Vagina (tissue), 2 donors: ENCODE results near the gene CMTM4. TPM values are rescaled to one million over a fixed set of nuclear protein-coding genes. Genes with fewer than 3 reads are reported as not detected.
"Not testable (repeated sequence)": the region's sequence is repeated elsewhere in the genome, so short reads cannot be mapped to it uniquely, and the experiment has no call there.

ENCODE experiments used
- DNase-seq, 2 donors: peaks; one replicate each; pipeline ENCODE4 v3.0.0-alpha.2; 2017; ENCODE audit errors: extremely low spot score in 2 of 2
- H3K27ac ChIP-seq: fragments of 200-600 bp; sonication (generic); one replicate; pipeline ENCODE4 v1.5.1; 2019
- H3K27me3 ChIP-seq: fragments of 200-600 bp; sonication (generic); one replicate; pipeline ENCODE4 v1.5.1; 2019
- H3K36me3 ChIP-seq, 2 donors: fragments of 200-600 bp; sonication (generic); one replicate each; pipeline ENCODE4 v1.5.1; 2017 to 2019
- H3K4me1 ChIP-seq: fragments of 200-600 bp; sonication (generic); one replicate; pipeline ENCODE4 v1.5.1; 2019
- H3K4me3 ChIP-seq, 2 donors: fragments of 200-600 bp; sonication (generic); 1 replicate in 1 of 2; 2 replicates in 1 of 2; pipeline ENCODE4 v1.5.1; 2016 to 2019
- H3K9me3 ChIP-seq: fragments of 200-600 bp; sonication (generic); one replicate; pipeline ENCODE4 v1.5.1; 2019
- CTCF ChIP-seq, 3 experiments: fragments of 450-650 bp in 2 of 3; fragments of 200-600 bp in 1 of 3; sonication (generic) in 1 of 3; IDR thresholded peaks; one replicate each; pipeline ENCODE4 v1.5.1; 2017 to 2019; ENCODE audit warnings: antibody characterized with exemption in 3 of 3, mild to moderate bottlenecking in 2 of 3, moderate library complexity in 2 of 3
- POLR2A ChIP-seq, 2 donors: fragments of 450-650 bp; IDR thresholded peaks; one replicate each; pipeline ENCODE4 v1.6.1; 2017; ENCODE audit warnings: antibody characterized with exemption in 2 of 2, mild to moderate bottlenecking in 2 of 2, moderate library complexity in 2 of 2
- POLR2AphosphoS5 ChIP-seq, 2 donors: sonication (generic); formaldehyde crosslinking; IDR thresholded peaks; one replicate each; pipeline ENCODE4 v1.9.0; 2017; ENCODE audit warnings: antibody characterized with exemption in 2 of 2, mild to moderate bottlenecking in 2 of 2, low read depth in 1 of 2; ENCODE audit not compliant: insufficient read depth in 1 of 2
- intact Hi-C: fragments of 100-400 bp; cut with DNase I; formaldehyde crosslinking; loops from one replicate; pipeline ENCODE4 v1.15.1; 2023
- total RNA-seq: library from RNA; depleted of rRNA; stranded (reverse); fragments of >200 nt; gene quantifications from one replicate; pipeline ENCODE4 v1.2.3, GENCODE V29; 2016

Gene CMTM4
- total RNA-seq, 1 donor from 2014 or later = 15.7 TPM

GRCh38 chr16:66600477-66600876, 96.1 kb downstream of the CMTM4 start:
- no peaks in the 10 kb centered on the region for H3K9me3 ChIP-seq
- intact Hi-C loops = loop anchor here (5.0 to 10.0 kb wide), 3 partner anchors 76 to 193 kb away; no protein-coding TSS in a partner anchor

GRCh38 chr16:66599726-66600125, 96.8 kb downstream of the CMTM4 start:
- no peak for DNase-seq
- Histone ChIP-seq H3K36me3 (no peaks in the 10 kb centered on the region), H3K4me1 (peaks cover 11% of the 10 kb centered on the region), H3K27ac (no peak overlapping the region), H3K4me3 (no peak overlapping the region), H3K27me3 (no peaks in the 10 kb centered on the region), H3K9me3 (no peaks in the 10 kb centered on the region)
- TF ChIP-seq POLR2AphosphoS5 (IDR thresholded peaks at IDR 0.05; ENCODE audit: insufficient read depth in 1 of 2, low read depth in 1 of 2) (no peak), POLR2A (IDR thresholded peaks at IDR 0.05) (no peak), CTCF (IDR thresholded peaks at IDR 0.05) (no peak)
- intact Hi-C loops = loop anchor here (5.0 to 10.0 kb wide), 3 partner anchors 75 to 192 kb away; no protein-coding TSS in a partner anchor

More at GRCh38 chr16:66600477-66600876, 96.1 kb downstream of the CMTM4 start:
- no peak for DNase-seq
- no peaks in the 10 kb centered on the region for H3K36me3 ChIP-seq
- H3K27me3 ChIP-seq = no peaks in the 10 kb centered on the region
- no peak overlapping the region for H3K4me3 ChIP-seq
- peaks cover 18% of the 10 kb centered on the region for H3K4me1 ChIP-seq
- no peak for TF ChIP-seq POLR2A (IDR thresholded peaks at IDR 0.05)
- H3K27ac ChIP-seq = no peak overlapping the region

GRCh38 chr16:66598111-66598510, 98.4 kb downstream of the CMTM4 start:
- Histone ChIP-seq H3K36me3 (no peaks in the 10 kb centered on the region), H3K4me1 (no peaks in the 10 kb centered on the region), H3K27me3 (no peaks in the 10 kb centered on the region), H3K27ac (no peak overlapping the region), H3K4me3 (no peak overlapping the region), H3K9me3 (no peaks in the 10 kb centered on the region)
- no peak for DNase-seq
- TF ChIP-seq POLR2AphosphoS5 (IDR thresholded peaks at IDR 0.05; ENCODE audit: insufficient read depth in 1 of 2, low read depth in 1 of 2) (no peak), POLR2A (IDR thresholded peaks at IDR 0.05) (no peak), CTCF (IDR thresholded peaks at IDR 0.05) (no peak)
- intact Hi-C loops = no loop called here

GRCh38 chr16:66596986-66597848, 99.3 kb downstream of the CMTM4 start:
- H3K9me3 ChIP-seq = no peaks in the 10 kb centered on the region
- intact Hi-C loops = no loop called here
- H3K4me1 ChIP-seq = no peaks in the 10 kb centered on the region
- no peaks in the 10 kb centered on the region for H3K27me3 ChIP-seq
- H3K27ac ChIP-seq = no peak overlapping the region
- no peak for DNase-seq
- no peak overlapping the region for H3K4me3 ChIP-seq
- TF ChIP-seq CTCF (IDR thresholded peaks at IDR 0.05) = no peak
- no peak for TF ChIP-seq POLR2A (IDR thresholded peaks at IDR 0.05)
- TF ChIP-seq POLR2AphosphoS5 (IDR thresholded peaks at IDR 0.05; ENCODE audit: insufficient read depth in 1 of 2, low read depth in 1 of 2) = no peak
- no peaks in the 10 kb centered on the region for H3K36me3 ChIP-seq

- DNase-seq, H3K9me3 ChIP-seq, H3K4me3 ChIP-seq, H3K4me1 ChIP-seq, H3K27ac ChIP-seq, H3K36me3 ChIP-seq, H3K27me3 ChIP-seq, intact Hi-C loops: not testable (repeated sequence)
These were observed 100.0 kb downstream of the CMTM4 start for GRCh38 chr16:66596559-66596958.

- DNase-seq = no peak
- Histone ChIP-seq H3K27me3 (no peaks in the 10 kb centered on the region), H3K4me3 (no peak overlapping the region), H3K27ac (no peak overlapping the region), H3K36me3 (no peaks in the 10 kb centered on the region), H3K4me1 (no peaks in the 10 kb centered on the region), H3K9me3 (no peaks in the 10 kb centered on the region)
- TF ChIP-seq CTCF (IDR thresholded peaks at IDR 0.05) (no peak), POLR2A (IDR thresholded peaks at IDR 0.05) (no peak), POLR2AphosphoS5 (IDR thresholded peaks at IDR 0.05; ENCODE audit: insufficient read depth in 1 of 2, low read depth in 1 of 2) (no peak)
- intact Hi-C loops = no loop called here
These were observed 101.8 kb downstream of the CMTM4 start for GRCh38 chr16:66594739-66595138.
